Smooth muscle cell (in vitro differentiated cells): ENCODE results near the gene PECR. TPM values are rescaled to one million over a fixed set of nuclear protein-coding genes. Genes with fewer than 3 reads are reported as not detected.

ENCODE experiments used
- DNase-seq: peaks from one replicate; lab custom pipeline; 2025; ENCODE audit not compliant: unreplicated experiment; lab: John Stamatoyannopoulos, UW
- H2AFZ ChIP-seq: fragments of 200-600 bp; sonication (generic); 2 replicates; pipeline ENCODE4 v1.6.0; 2016; ENCODE audit warnings: antibody characterized with exemption, low read depth, mild to moderate bottlenecking
- H3F3A ChIP-seq: fragments of 200-600 bp; sonication (generic); 2 replicates; pipeline ENCODE4 v1.6.0; 2017; ENCODE audit warnings: antibody characterized with exemption, low read depth
- H3K27ac ChIP-seq: fragments of 200-600 bp; sonication (generic); 2 replicates; pipeline ENCODE4 v1.5.1; 2016; ENCODE audit warnings: low read depth, mild to moderate bottlenecking
- H3K27me3 ChIP-seq: fragments of 200-600 bp; sonication (generic); 2 replicates; pipeline ENCODE4 v1.6.1; 2016; ENCODE audit warnings: low read depth, mild to moderate bottlenecking
- H3K36me3 ChIP-seq: fragments of 200-600 bp; sonication (generic); 2 replicates; pipeline ENCODE4 v1.5.1; 2016; ENCODE audit warnings: low read depth
- H3K4me1 ChIP-seq: fragments of 200-600 bp; sonication (generic); 2 replicates; pipeline ENCODE4 v1.5.1; 2016; ENCODE audit warnings: low read depth
- H3K4me2 ChIP-seq: fragments of 200-600 bp; sonication (generic); 2 replicates; pipeline ENCODE4 v1.6.0; 2016; ENCODE audit warnings: mild to moderate bottlenecking
- H3K4me3 ChIP-seq: fragments of 200-600 bp; sonication (generic); 2 replicates; pipeline ENCODE4 v1.5.1; 2016; ENCODE audit warnings: mild to moderate bottlenecking
- H3K79me2 ChIP-seq: fragments of 200-600 bp; sonication (generic); 2 replicates; pipeline ENCODE4 v1.6.0; 2016; ENCODE audit warnings: low read depth, mild to moderate bottlenecking
- H3K9ac ChIP-seq: fragments of 200-600 bp; sonication (generic); 2 replicates; pipeline ENCODE4 v1.6.0; 2016; ENCODE audit warnings: low read depth
- H3K9me3 ChIP-seq: fragments of 200-600 bp; sonication (generic); replicated peaks from 2 replicates; pipeline ENCODE4 v1.5.1; 2016; ENCODE audit warnings: low read depth
- H4K20me1 ChIP-seq: fragments of 200-600 bp; sonication (generic); 2 replicates; pipeline ENCODE4 v1.6.0; 2016; ENCODE audit warnings: low read depth
- WGBS: methylation state at CpG from one replicate; pipeline ENCODE4 v1.1.7; 2016; ENCODE audit warnings: low lambda C conversion rate; 5-methylcytosine and 5-hydroxymethylcytosine counted together
- polyA plus RNA-seq: library from polyadenylated mRNA; unstranded; fragments of >200 nt; fragmentation: Nextera tagmentation; extraction: Ambion mirVana; gene quantifications from 2 replicates; pipeline ENCODE4 v1.2.1, GENCODE V29; 2016
- total RNA-seq: library from RNA; depleted of rRNA; stranded (reverse); fragments of >200 nt; gene quantifications from 2 replicates; pipeline ENCODE4 v1.2.3, GENCODE V29; 2014
- TF ChIP-seq, protein P1 (sequence below): fragments of 200-600 bp; sonication (generic); IDR thresholded peaks from 2 replicates; pipeline ENCODE4 v1.5.1; 2017; ENCODE audit warnings: borderline replicate concordance, mild to moderate bottlenecking, antibody characterized with exemption; ENCODE audit not compliant: insufficient read depth, poor library complexity, severe bottlenecking

The PECR gene
- total and polyA plus RNA-seq, 2 experiments from 2014 or later = 4.8 to 10.0 TPM

DNA sequence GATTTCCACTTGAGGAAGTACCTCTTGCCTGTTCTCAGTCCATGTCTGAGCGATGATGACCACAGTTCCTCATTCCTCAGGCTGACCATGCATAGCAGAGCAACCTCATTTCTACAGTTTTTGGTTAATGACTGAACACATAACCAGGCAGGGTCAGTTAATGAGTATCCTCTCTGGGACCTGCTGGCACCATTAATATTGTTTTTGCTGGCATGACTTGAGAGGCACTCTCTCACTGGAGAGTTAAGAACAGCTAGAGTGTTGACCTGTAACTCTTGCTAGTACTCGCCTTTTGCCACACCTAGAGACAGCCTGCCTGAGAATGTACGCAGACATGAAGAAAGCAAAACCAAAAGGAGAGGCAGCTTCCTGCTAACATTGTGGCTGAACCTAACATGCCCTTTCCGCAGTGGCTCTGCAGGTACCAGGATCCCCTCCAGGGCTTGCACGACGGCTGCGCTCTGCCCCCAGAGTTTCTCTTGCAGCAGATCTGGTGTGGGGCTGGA, 23.9 kb downstream of the PECR start:
- H3K9ac ChIP-seq = no peak overlapping the region
- no peaks in the 10 kb centered on the region for H3K79me2 ChIP-seq
- no peaks in the 10 kb centered on the region for H3K4me1 ChIP-seq
- H4K20me1 ChIP-seq = no peaks in the 10 kb centered on the region
- H3K27ac ChIP-seq = no peak overlapping the region
- H3K4me3 ChIP-seq = no peak overlapping the region
- H3F3A ChIP-seq = peaks cover 5% of the 10 kb centered on the region
- H3K27me3 ChIP-seq = no peaks in the 10 kb centered on the region
- H3K4me2 ChIP-seq = no peak overlapping the region
- H2AFZ ChIP-seq = no peak overlapping the region
- DNase-seq = no peak
- WGBS = 85% methylated on average over 7 of the region's 7 CpGs
- H3K9me3 ChIP-seq = no peaks in the 10 kb centered on the region
- H3K36me3 ChIP-seq = no peaks in the 10 kb centered on the region
- TF ChIP-seq, protein P1, sequence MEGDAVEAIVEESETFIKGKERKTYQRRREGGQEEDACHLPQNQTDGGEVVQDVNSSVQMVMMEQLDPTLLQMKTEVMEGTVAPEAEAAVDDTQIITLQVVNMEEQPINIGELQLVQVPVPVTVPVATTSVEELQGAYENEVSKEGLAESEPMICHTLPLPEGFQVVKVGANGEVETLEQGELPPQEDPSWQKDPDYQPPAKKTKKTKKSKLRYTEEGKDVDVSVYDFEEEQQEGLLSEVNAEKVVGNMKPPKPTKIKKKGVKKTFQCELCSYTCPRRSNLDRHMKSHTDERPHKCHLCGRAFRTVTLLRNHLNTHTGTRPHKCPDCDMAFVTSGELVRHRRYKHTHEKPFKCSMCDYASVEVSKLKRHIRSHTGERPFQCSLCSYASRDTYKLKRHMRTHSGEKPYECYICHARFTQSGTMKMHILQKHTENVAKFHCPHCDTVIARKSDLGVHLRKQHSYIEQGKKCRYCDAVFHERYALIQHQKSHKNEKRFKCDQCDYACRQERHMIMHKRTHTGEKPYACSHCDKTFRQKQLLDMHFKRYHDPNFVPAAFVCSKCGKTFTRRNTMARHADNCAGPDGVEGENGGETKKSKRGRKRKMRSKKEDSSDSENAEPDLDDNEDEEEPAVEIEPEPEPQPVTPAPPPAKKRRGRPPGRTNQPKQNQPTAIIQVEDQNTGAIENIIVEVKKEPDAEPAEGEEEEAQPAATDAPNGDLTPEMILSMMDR = no peak

DNA sequence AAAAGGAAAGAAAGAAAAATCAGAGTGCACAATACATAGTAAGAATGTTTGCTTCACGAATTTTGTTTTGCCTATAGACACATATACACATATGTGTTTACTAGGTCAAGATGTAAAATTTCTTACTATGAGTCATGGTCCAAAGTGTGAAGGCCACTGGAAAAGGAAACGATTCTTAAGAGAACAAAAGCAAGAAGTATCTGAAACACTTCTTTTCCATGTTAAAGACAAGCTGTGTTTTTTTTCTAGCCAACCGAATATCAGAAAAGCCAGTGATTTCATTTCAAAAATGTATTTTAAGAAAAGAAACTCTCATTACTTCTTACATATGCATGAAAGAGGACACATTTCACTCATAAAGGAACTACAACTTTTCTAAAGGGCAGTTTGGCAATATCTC, 24.9 kb downstream of the PECR start:
- Histone ChIP-seq H2AFZ (no peak overlapping the region), H3K27me3 (no peaks in the 10 kb centered on the region), H3F3A (peaks cover 5% of the 10 kb centered on the region), H4K20me1 (no peaks in the 10 kb centered on the region), H3K27ac (no peak overlapping the region), H3K4me2 (no peak overlapping the region), H3K9me3 (no peaks in the 10 kb centered on the region), H3K9ac (no peak overlapping the region), H3K36me3 (no peaks in the 10 kb centered on the region), H3K79me2 (no peaks in the 10 kb centered on the region), H3K4me3 (no peak overlapping the region), H3K4me1 (no peaks in the 10 kb centered on the region)
- WGBS = 80% methylated on average over 3 of the region's 3 CpGs
- TF ChIP-seq, protein P1 = no peak
- DNase-seq = no peak

DNA sequence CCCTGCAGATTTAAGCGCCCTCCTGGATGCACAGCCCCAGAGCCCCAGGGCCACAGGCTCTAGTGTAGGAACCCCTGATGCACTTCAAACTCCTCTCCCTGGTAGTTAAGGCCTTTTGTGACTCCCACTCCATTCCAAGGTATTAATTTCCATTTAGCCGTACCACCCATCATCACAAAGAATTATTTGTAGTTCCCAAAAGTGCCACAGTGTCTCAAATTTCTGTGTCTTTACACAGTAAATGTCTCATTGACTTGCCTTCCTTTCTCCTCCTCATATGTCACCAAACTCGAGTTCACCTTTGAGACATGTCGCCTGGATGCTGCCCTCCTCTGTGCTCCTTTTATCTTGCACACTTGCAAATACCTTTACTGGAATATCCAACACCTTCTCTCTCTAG, 25.9 kb downstream of the PECR start:
- DNase-seq = no peak
- no peak overlapping the region for H3K4me3 ChIP-seq
- no peaks in the 10 kb centered on the region for H3K79me2 ChIP-seq
- H3K27me3 ChIP-seq = no peaks in the 10 kb centered on the region
- no peaks in the 10 kb centered on the region for H3K36me3 ChIP-seq
- no peak overlapping the region for H3K9ac ChIP-seq
- peaks cover 5% of the 10 kb centered on the region for H3F3A ChIP-seq
- H4K20me1 ChIP-seq = no peaks in the 10 kb centered on the region
- WGBS = 92% methylated on average over 4 of the region's 4 CpGs
- no peak overlapping the region for H2AFZ ChIP-seq
- H3K4me1 ChIP-seq = no peaks in the 10 kb centered on the region
- no peak overlapping the region for H3K4me2 ChIP-seq
- H3K27ac ChIP-seq = no peak overlapping the region
- TF ChIP-seq, protein P1 = no peak
- H3K9me3 ChIP-seq = no peaks in the 10 kb centered on the region

DNA sequence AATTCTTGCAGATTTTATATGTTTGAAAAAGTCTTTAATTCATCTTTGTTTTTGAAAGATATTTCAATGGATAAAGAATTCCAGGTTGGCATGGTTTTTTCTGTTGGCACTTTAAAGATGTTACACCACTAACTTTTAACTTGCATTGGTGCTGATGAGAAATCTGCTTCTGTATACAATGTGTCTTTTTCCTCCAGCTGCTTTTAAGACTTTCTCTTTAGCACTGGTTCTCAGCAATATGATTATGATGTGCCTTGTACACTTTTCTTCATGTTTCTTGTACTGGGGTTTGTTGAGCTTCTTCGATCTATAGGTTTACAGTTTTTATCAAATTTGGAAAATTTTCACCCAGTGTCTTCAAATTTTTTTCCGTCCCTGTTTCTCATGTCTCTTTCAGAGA, 29.2 kb downstream of the PECR start:
- 92% methylated on average over 2 of the region's 2 CpGs for WGBS
- Histone ChIP-seq H3F3A (peaks cover 3% of the 10 kb centered on the region), H3K9me3 (no peaks in the 10 kb centered on the region), H3K27me3 (no peaks in the 10 kb centered on the region), H2AFZ (no peak overlapping the region), H3K4me3 (no peak overlapping the region), H3K9ac (no peak overlapping the region), H3K4me2 (no peak overlapping the region), H4K20me1 (no peaks in the 10 kb centered on the region), H3K27ac (no peak overlapping the region), H3K79me2 (no peaks in the 10 kb centered on the region), H3K36me3 (no peaks in the 10 kb centered on the region), H3K4me1 (no peaks in the 10 kb centered on the region)
- TF ChIP-seq, protein P1 = no peak
- no peak for DNase-seq
